Fibroblast of lung (primary cell): ENCODE measurements around the gene RMRP. TPM values are rescaled to one million over a fixed set of nuclear protein-coding genes. Genes with fewer than 3 reads are reported as not detected.

Experiments
- DNase-seq, 2 donors: peaks; one replicate each; pipeline versions ENCODE4 v3.0.0 to v3.0.0-alpha.2; 2010; ENCODE audit warnings: low read depth in 2 of 2
- H2AFZ ChIP-seq: 2 replicates; pipeline ENCODE4 v1.5.1; 2012; ENCODE audit warnings: low read length, control low read depth, inconsistent platforms
- H3K27ac ChIP-seq: 2 replicates; pipeline ENCODE4 v1.5.1; 2011; ENCODE audit warnings: low read length, control low read depth; ENCODE audit not compliant: insufficient read depth
- H3K27me3 ChIP-seq: 2 replicates; pipeline ENCODE4 v1.5.1; 2011; ENCODE audit warnings: mild to moderate bottlenecking, low read length; ENCODE audit not compliant: control insufficient read depth, insufficient read depth
- H3K36me3 ChIP-seq: 2 replicates; pipeline ENCODE4 v1.5.1; 2011; ENCODE audit warnings: low read length; ENCODE audit not compliant: control insufficient read depth, insufficient read depth
- H3K4me1 ChIP-seq: 2 replicates; pipeline ENCODE4 v1.5.1; 2011; ENCODE audit warnings: low read length; ENCODE audit not compliant: control insufficient read depth, insufficient read depth; ENCODE audit errors: extremely low read depth
- H3K4me2 ChIP-seq: 2 replicates; pipeline ENCODE4 v1.5.1; 2011; ENCODE audit warnings: low read length, control low read depth; ENCODE audit not compliant: insufficient read depth; ENCODE audit errors: extremely low read depth
- H3K4me3 ChIP-seq, 4 experiments: fragments of 200-600 bp in 1 of 4; sonication (generic) in 1 of 4; replicated peaks in 1 of 4; 2 replicates each; pipeline ENCODE4 v1.5.1; 2011 to 2016; ENCODE audit warnings: low read length in 4 of 4, low read depth in 3 of 4, mild to moderate bottlenecking in 3 of 4, control low read depth in 2 of 4, inconsistent platforms in 1 of 4, mixed read lengths in 1 of 4; ENCODE audit not compliant: insufficient read depth in 1 of 4; ENCODE audit errors: control extremely low read depth in 1 of 4
- H3K79me2 ChIP-seq: 2 replicates; pipeline ENCODE4 v1.5.1; 2012; ENCODE audit warnings: mild to moderate bottlenecking, low read length, inconsistent platforms; ENCODE audit not compliant: control insufficient read depth, insufficient read depth
- H3K9ac ChIP-seq: 2 replicates; pipeline ENCODE4 v1.5.1; 2011; ENCODE audit warnings: mild to moderate bottlenecking, low read length, control low read depth; ENCODE audit not compliant: insufficient read depth
- H3K9me3 ChIP-seq: 2 replicates; pipeline ENCODE4 v1.5.1; 2012; ENCODE audit warnings: low read depth, low read length; ENCODE audit not compliant: control insufficient read depth, insufficient read depth
- H4K20me1 ChIP-seq: 2 replicates; pipeline ENCODE4 v1.5.1; 2011; ENCODE audit warnings: low read length; ENCODE audit not compliant: control insufficient read depth, insufficient read depth; ENCODE audit errors: extremely low read depth
- EZH2 ChIP-seq: IDR thresholded peaks from 2 replicates; pipeline ENCODE4 v1.5.1; 2012; ENCODE audit warnings: low read length, control low read depth, mild to moderate bottlenecking; ENCODE audit errors: missing control alignments
- polyA plus RNA-seq, 2 donors: library from polyadenylated mRNA; depleted of rRNA in 1 of 2; stranded (reverse) in 1 of 2; unstranded in 1 of 2; fragments of >200 nt; gene quantifications; 2 replicates each; pipeline ENCODE4 v1.2.1, GENCODE V29; 2011 to 2012; ENCODE audit warnings: missing spikeins in 1 of 2
- total RNA-seq: library from RNA; depleted of rRNA; stranded (reverse); fragments of >200 nt; gene quantifications from 2 replicates; pipeline ENCODE4 v1.2.1, GENCODE V29; 2014
- TF ChIP-seq, protein P1 (sequence below), 2 donors: IDR thresholded peaks in 1 of 2; conservative IDR thresholded peaks in 1 of 2; 1 replicate in 1 of 2; 2 replicates in 1 of 2; pipeline ENCODE4 v1.5.1; 2011 to 2012; ENCODE audit warnings: low read length in 2 of 2, control low read depth in 1 of 2, inconsistent platforms in 1 of 2, low read depth in 1 of 2, mild to moderate bottlenecking in 1 of 2

Gene RMRP
- total and polyA plus RNA-seq, 2 donors (not counting 1 experiment from before 2014, with no cell fraction given) = 110 to 67,954 TPM

- H3K4me2 ChIP-seq = no peak overlapping the region
- H2AFZ ChIP-seq = no peak overlapping the region
- TF ChIP-seq, protein P1, sequence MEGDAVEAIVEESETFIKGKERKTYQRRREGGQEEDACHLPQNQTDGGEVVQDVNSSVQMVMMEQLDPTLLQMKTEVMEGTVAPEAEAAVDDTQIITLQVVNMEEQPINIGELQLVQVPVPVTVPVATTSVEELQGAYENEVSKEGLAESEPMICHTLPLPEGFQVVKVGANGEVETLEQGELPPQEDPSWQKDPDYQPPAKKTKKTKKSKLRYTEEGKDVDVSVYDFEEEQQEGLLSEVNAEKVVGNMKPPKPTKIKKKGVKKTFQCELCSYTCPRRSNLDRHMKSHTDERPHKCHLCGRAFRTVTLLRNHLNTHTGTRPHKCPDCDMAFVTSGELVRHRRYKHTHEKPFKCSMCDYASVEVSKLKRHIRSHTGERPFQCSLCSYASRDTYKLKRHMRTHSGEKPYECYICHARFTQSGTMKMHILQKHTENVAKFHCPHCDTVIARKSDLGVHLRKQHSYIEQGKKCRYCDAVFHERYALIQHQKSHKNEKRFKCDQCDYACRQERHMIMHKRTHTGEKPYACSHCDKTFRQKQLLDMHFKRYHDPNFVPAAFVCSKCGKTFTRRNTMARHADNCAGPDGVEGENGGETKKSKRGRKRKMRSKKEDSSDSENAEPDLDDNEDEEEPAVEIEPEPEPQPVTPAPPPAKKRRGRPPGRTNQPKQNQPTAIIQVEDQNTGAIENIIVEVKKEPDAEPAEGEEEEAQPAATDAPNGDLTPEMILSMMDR (conservative IDR thresholded peaks at IDR 0.05 in 1 of 2, IDR thresholded peaks at IDR 0.05 in 1 of 2; ENCODE audit: low read depth in 1 of 2, low read length in 2 of 2) = no peak
- TF ChIP-seq EZH2 = no peak
- H3K79me2 ChIP-seq = peaks cover 4% of the 10 kb centered on the region
- no peak overlapping the region for H3K4me3 ChIP-seq
- no peak overlapping the region for H3K9ac ChIP-seq
- no peaks in the 10 kb centered on the region for H3K27me3 ChIP-seq
- no peak for DNase-seq
- H3K4me1 ChIP-seq = peaks cover 8% of the 10 kb centered on the region
- H3K36me3 ChIP-seq = no peaks in the 10 kb centered on the region
- no peaks in the 10 kb centered on the region for H4K20me1 ChIP-seq
- no peaks in the 10 kb centered on the region for H3K9me3 ChIP-seq
- no peak overlapping the region for H3K27ac ChIP-seq
Observed at GRCh38 chr9:35667939-35668338, 10.1 kb upstream of the RMRP start.

GRCh38 chr9:35666549-35666948 is 8.7 kb upstream of the RMRP start:
- Histone ChIP-seq H3K4me1 (peaks cover 8% of the 10 kb centered on the region), H3K4me3 (no peak overlapping the region), H3K9me3 (no peaks in the 10 kb centered on the region), H3K79me2 (peaks cover 4% of the 10 kb centered on the region), H4K20me1 (no peaks in the 10 kb centered on the region), H2AFZ (no peak overlapping the region), H3K27ac (no peak overlapping the region), H3K9ac (no peak overlapping the region), H3K36me3 (no peaks in the 10 kb centered on the region), H3K27me3 (no peaks in the 10 kb centered on the region), H3K4me2 (no peak overlapping the region)
- no peak for DNase-seq
- TF ChIP-seq, protein P1 (conservative IDR thresholded peaks at IDR 0.05 in 1 of 2, IDR thresholded peaks at IDR 0.05 in 1 of 2; ENCODE audit: low read depth in 1 of 2, low read length in 2 of 2) = no peak
- no peak for TF ChIP-seq EZH2

DNA sequence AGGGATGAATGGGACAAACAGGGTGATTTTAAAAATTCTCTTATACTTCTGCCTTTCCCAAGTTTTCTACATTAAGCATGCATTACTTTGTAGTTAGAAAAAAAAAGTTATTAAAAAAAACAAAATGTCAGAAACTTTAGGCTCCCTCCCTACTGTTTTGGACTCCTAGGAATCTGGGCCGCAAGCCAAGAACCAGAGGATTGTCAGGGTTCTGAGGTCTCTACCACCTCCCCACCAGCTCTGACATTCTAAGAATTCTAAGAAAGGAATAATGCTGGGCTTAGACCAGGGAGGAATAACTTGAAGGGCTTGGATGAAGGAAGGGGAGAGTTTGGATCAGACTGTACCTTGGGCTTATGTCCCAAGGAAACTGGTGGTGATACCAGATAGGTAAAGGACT is 8.2 kb upstream of the RMRP start:
- no peaks in the 10 kb centered on the region for H3K36me3 ChIP-seq
- peak overlapping the region; percentile 32 for H3K4me2 ChIP-seq
- peaks cover 11% of the 10 kb centered on the region for H3K4me1 ChIP-seq
- no peaks in the 10 kb centered on the region for H3K9me3 ChIP-seq
- H3K27ac ChIP-seq = no peak overlapping the region
- peaks cover 4% of the 10 kb centered on the region for H3K79me2 ChIP-seq
- H3K27me3 ChIP-seq = no peaks in the 10 kb centered on the region
- no peaks in the 10 kb centered on the region for H4K20me1 ChIP-seq
- no peak overlapping the region for H2AFZ ChIP-seq
- DNase-seq = no peak
- no peak overlapping the region for H3K9ac ChIP-seq
- peak overlapping the region in 1 of 4 experiments; percentile 66 for H3K4me3 ChIP-seq
- TF ChIP-seq, protein P1 (conservative IDR thresholded peaks at IDR 0.05 in 1 of 2, IDR thresholded peaks at IDR 0.05 in 1 of 2; ENCODE audit: low read depth in 1 of 2, low read length in 2 of 2) = no peak
- no peak for TF ChIP-seq EZH2
